Uterus (tissue), 2 donors: ENCODE results near the gene PHF2.

Experiments used
- CTCF ChIP-seq, 4 experiments: fragments of 200-600 bp in 2 of 4; fragments of 450-650 bp in 2 of 4; sonication (generic) in 2 of 4; IDR thresholded peaks; one replicate each; pipeline ENCODE4 v1.5.1; 2016 to 2019; ENCODE audit warnings: antibody characterized with exemption in 4 of 4, mild to moderate bottlenecking in 2 of 4, moderate library complexity in 1 of 4
- POLR2A ChIP-seq, 2 donors: fragments of 450-650 bp; IDR thresholded peaks; one replicate each; pipeline ENCODE4 v1.6.1; 2016; ENCODE audit warnings: antibody characterized with exemption in 2 of 2, mild to moderate bottlenecking in 1 of 2, moderate library complexity in 1 of 2

GRCh38 chr9:93644397-93645088 lies 68.2 kb downstream of the PHF2 start:
- TF ChIP-seq CTCF (IDR thresholded peaks at IDR 0.05) (no peak), POLR2A (IDR thresholded peaks at IDR 0.05) (no peak)
